NCI-H2081 (cell line): ENCODE measurements around the gene SKAP2.
A peak's percentile ranks its signal among the peaks of the same experiment; 100 is the strongest.

Experiments
- DNase-seq, 2 experiments: peaks; one replicate each; lab custom pipeline; 2025; lab: John Stamatoyannopoulos, UW

Gene SKAP2

DNA sequence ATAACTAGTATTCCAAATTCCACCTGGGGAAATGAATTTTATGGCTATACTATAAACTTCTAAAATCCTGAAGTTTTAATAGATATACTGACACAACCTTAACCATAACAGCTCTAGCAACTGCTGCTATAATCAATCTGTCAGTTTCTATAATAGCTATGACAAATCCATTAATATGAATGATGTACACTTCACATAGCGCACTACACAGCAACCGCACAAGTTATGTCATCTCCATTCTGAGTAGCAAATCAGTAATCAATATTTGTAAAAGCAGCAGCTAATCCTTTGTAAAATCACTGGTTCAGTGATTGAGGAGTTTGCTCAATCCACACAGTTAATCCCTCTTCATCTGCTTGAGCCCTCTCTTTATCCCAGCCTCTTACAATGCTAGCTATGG is 105.3 kb downstream of the SKAP2 start:
- DNase-seq: no peak

GRCh38 chr7:26743205-26743604 is 121.2 kb downstream of the SKAP2 start:
- DNase-seq: no peak

DNA sequence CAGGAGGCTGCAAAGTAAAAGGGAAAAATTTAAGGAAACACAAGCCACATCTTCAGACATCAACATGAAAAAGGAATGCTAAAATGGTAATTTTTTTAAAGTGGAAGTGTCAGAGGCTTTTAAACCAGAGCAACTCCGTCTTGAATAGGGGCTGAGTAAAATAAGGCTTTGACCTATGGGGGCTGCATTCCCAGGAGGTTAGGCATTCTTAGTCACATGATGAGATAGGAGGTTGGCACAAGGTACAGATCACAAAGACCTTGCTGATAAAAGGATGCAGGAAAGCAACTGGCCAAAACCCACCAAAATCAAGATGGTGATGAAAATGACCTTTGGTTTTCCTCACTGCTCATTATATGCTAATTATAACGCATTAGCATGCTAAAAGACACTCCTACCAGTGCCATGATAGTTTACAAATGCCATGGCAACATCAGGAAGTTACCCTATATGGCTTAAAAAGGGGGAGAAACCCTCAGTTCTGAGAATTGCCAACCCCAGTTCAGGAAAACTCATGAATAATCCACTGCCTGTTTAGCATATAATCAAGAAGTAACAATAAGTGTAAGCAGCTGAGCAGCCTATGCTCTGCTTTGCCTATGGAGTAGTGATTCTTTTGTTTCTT is 128.3 kb downstream of the SKAP2 start:
- DNase-seq: no peak

DNA sequence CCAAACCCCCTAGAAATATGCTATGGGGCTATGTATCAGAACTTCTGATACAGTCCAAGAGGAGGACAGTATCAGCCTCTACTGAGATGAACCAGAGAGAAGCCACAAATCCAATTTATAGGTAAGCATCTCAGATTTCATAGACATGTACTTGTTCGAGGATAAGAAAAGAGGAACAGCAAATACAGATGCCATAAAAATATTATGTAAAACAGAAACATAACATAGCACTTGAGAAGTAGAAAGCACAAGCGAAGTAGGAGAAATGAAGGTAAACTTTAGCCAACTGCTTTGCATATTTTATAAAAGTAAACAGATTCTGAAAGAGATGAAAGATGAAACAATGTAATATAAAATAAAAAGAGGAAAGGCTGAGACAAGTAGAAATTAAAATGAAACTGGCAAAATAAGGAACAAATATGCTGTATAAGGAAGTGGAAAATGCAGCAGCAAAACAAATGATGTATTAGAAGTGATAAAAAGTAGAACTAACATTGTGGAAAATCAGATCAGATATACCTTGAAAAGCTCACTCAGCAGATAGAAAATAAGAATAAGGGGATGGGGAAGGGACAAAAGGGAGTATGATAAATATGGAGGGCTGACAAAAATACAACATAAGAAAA is 135.1 kb downstream of the SKAP2 start:
- DNase-seq: no peak

GRCh38 chr7:26726051-26726450 is 138.3 kb downstream of the SKAP2 start:
- DNase-seq: no peak

DNA sequence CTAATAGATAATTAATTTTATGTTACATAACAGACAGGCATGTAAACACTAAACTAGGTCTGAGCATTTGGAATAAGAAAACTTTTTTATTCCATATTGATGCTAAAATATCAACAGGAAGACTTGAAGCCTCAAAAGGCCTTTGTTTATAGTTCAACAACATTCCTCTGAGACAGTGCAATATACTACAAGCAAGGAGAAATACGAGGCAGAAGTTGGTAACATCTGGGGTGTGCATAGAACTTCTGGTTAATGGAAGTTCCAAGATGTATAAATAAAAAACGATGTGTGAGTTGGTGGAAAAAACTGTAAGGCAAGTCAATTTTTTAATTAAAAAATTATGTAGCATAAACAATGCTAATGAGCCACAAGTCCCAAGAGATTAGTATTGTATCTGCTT is 139.6 kb downstream of the SKAP2 start:
- DNase-seq: no peak

- no peak for DNase-seq
These were observed 141.3 kb downstream of the SKAP2 start for GRCh38 chr7:26723129-26723528.

DNA sequence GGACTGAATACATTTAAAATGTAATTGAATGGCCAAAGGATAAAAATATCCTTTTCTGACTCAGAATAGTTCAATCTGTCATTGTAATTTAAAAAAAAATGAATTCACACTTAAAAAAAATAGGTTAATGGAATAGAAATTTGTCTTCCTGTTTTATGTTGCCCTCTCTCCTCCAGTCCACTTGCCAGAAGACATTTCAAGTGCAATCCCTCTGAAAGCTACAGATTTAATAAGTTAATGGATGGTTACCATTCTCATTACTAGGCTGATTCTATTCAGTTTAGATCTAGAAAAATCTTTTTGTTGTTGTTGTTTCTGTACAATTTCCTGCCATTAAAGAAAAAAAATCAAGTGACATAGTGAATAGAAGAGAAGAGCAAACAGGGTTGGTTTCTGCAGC is 142.9 kb downstream of the SKAP2 start:
- no peak for DNase-seq

DNA sequence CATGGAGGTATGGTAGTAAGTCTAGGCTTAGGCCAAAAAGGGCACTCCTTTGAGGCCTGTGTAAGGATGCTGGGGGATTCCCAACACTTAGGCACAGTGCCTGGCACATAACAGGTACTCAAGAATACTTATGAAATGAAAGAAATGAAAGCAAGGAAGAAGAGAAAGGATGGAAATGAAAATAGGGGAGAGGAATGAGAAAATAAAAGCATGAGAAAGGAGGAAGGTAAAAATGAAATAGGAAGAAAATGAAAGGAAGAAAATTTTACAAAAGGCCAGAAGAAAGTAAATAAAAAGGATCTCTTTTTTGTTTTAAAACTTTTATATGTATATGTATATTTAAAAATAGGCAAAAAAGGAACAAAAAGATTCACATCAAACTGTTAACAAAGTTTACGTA is 146.3 kb downstream of the SKAP2 start:
- no peak for DNase-seq

- DNase-seq: no peak
These were observed 150.0 kb downstream of the SKAP2 start for GRCh38 chr7:26714438-26714837.

DNA sequence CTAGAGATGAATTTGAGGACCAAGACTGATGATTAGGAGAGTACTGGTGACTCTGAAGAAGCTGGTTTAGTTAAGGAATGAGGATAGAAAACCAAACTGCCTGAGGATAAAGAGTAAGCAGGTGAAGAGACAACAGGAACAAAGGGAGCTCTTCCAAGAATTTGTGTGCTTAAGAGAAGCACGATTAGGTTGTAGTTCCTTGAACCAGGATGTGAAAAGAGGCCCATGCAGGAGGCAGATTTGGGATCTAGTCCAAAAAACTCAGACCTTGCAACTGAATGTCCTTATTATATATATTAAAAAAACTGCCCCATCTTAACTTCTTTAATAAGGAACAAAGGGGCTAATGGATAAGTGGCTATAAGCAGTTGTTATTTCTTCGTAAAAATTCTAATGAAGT is 150.4 kb downstream of the SKAP2 start:
- no peak for DNase-seq

GRCh38 chr7:26709210-26709990 is 155.0 kb downstream of the SKAP2 start:
- DNase-seq: no peak

DNA sequence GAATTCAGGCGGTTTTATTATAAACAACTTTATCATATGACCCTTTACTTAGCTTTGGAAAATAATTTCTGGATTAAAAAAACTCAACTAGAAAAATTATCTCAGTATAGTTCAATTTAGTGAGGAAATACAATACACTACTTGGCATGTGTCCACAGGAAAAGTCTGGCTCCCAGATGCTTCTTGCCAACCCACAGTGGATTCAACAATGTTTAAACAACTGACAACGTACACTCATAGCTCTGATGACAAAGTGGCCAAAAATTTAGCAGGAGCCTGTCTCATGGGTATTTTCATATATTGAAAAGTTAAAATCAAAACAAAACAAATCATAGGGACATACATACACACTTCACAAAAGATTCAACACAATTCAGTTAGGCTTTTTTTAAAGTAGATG is 158.8 kb downstream of the SKAP2 start:
- DNase-seq: peak; percentile 65 to 83

GRCh38 chr7:26704786-26705185 is 159.6 kb downstream of the SKAP2 start:
- no peak for DNase-seq

GRCh38 chr7:26704036-26704435 is 160.4 kb downstream of the SKAP2 start:
- DNase-seq: no peak

- no peak for DNase-seq
These were observed 163.5 kb downstream of the SKAP2 start for GRCh38 chr7:26700893-26701292.

GRCh38 chr7:26700386-26700785 is 164.0 kb downstream of the SKAP2 start:
- no peak for DNase-seq

DNA sequence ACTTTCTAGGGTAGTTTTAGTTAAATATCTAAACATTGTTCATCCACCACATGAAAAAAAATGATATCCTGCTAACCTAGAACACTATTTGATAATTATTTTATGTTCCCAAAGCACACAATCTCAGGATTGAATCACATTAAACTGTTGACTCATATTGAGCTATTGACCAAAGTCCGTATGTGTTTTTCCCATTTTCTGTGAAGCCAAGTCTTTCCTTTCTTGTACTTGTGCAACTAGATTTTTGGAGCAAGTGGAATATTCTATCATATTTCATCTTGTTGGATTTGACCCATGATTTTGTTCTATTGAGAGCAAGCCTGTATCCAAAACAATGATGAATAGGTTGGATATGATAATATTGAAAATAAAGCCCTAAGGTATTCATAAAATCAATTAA is 164.6 kb downstream of the SKAP2 start:
- no peak for DNase-seq

DNA sequence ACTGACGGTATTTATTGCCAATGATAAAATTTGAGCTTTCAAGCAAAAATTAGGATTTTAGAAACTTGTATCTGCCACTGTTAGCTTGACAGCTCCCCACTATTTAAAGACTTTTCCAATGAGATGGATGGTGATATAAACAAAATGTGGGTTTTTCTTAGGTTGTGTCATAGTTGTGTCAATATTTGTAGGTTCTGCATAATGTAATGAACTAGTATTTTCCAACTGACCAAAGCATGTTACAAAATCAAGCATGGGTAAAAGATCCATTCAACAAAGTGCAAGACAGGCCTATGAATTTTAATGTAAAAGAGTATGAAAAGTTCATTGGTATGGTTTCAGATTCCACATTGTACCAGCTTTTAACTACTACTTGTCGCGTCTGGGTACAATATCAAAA is 165.6 kb downstream of the SKAP2 start:
- no peak for DNase-seq

DNA sequence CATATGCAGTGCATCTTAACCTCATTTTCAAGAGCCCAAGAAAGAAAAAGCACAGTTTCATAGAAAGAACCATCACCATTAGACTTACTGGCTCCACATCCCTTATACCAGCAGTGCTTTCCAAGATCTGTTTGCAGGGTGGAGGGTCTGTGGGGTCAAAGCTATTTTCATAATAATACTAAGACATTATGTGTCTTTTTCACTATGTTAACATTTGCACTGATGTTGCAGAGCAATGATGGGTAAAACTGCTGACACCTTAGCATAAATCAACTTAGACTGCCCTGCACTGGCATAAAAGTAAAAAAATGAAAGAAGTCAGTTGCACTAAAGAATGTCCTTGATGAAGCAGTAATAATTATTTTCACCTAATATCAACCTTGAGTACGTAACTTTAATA is 166.2 kb downstream of the SKAP2 start:
- DNase-seq: no peak

- no peak for DNase-seq
These were observed 167.4 kb downstream of the SKAP2 start for GRCh38 chr7:26696978-26697377.

DNA sequence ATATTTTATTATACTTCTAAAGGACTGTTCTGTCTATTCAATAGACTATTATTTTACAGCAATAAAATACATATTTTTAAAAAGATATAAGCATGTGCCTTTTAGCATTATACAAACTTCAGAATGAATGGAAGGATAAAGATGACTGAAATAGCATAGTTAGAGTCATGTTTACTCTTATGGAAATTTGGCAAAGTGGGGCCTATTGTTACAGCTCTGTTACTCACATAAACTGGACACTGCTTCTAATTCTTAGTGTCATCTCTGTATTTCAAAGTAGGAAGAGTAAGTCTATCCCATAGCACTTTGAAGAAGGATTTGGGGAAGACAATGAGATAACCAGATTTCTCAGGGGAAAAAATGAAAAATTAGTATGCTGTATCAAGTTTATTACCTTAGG is 168.2 kb downstream of the SKAP2 start:
- DNase-seq: no peak

DNA sequence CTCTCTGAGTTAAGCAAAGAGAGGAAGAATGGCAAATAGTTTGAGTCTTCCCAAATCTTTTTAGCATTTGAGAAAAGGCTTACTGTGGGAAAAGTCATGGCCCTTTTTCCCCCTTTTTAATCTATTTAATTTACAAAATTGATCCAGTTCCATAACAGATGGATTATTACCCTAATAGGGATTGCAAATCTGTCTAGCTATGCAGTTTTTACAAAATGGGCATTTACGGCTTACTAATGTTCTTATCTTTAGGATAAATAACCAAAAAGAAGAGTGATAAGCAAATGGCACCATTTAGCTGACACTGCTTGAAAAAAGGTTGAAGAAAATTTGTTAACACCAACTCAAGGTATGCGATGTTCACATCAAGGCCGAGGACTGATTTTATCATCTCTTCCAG is 169.7 kb downstream of the SKAP2 start:
- DNase-seq: no peak
